D721Med (cell line): ENCODE data around the gene LCE2B.

ENCODE experiments used
- DNase-seq: peaks from one replicate; pipeline ENCODE4 v3.0.0; 2011; ENCODE audit warnings: low spot score; ENCODE audit not compliant: insufficient read length
- FAIRE-seq: peaks from 2 replicates; lab custom pipeline; 2011; peaks lifted over from hg19 to GRCh38; lab: Jason Lieb, UNC
- TF ChIP-seq, protein P1 (sequence below): IDR thresholded peaks from 2 replicates; pipeline ENCODE4 v1.5.1; 2012; ENCODE audit warnings: mild to moderate bottlenecking, control low read depth; ENCODE audit not compliant: insufficient read depth; ENCODE audit errors: missing control alignments

Gene LCE2B

DNA sequence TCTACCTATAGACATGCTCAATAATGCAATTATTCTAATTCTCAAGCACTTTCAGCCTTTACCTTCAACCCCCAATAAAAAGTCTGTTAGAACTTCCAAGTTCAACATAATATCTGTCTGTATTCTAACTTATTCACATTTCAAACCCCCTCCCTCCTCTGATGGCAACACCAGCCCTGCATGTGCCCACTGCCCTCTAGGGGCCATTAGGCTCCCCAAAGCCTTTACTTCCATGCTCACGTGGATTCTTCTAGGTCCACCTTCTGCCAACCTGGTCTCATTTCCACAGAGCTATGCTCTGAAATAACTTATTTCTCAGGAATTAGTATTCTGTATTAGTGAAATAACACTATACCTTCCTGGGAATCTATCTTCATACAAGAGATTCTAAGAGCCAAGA lies 49.7 kb downstream of the LCE2B start:
- DNase-seq (no peak), FAIRE-seq (no peak)
- TF ChIP-seq, protein P1, sequence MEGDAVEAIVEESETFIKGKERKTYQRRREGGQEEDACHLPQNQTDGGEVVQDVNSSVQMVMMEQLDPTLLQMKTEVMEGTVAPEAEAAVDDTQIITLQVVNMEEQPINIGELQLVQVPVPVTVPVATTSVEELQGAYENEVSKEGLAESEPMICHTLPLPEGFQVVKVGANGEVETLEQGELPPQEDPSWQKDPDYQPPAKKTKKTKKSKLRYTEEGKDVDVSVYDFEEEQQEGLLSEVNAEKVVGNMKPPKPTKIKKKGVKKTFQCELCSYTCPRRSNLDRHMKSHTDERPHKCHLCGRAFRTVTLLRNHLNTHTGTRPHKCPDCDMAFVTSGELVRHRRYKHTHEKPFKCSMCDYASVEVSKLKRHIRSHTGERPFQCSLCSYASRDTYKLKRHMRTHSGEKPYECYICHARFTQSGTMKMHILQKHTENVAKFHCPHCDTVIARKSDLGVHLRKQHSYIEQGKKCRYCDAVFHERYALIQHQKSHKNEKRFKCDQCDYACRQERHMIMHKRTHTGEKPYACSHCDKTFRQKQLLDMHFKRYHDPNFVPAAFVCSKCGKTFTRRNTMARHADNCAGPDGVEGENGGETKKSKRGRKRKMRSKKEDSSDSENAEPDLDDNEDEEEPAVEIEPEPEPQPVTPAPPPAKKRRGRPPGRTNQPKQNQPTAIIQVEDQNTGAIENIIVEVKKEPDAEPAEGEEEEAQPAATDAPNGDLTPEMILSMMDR: peak; percentile 27
